ENCODE results near the gene SLC66A2. TPM values are rescaled to one million over a fixed set of nuclear protein-coding genes. Genes with fewer than 3 reads are reported as not detected.

SLC66A2 gene
- total RNA-seq, 6 experiments from 2014 or later, result 61.6 to 140 (median 95.8) TPM

- no peaks in the 10 kb centered on the region for H3K9me3 ChIP-seq
- 90% methylated on average over 2 of the region's 30 CpGs for WGBS (ENCODE audit: insufficient coverage, low coverage, low lambda C conversion rate, missing lambda C conversion rate)
- H3K27ac ChIP-seq, result peak overlapping the region; percentile 70 to 76 (median 75)
- no peak for TF ChIP-seq CTCF (IDR thresholded peaks at IDR 0.05)
- no peak for TF ChIP-seq POLR2A (IDR thresholded peaks at IDR 0.05)
- peaks cover 0 to 10% (median 3%) of the 10 kb centered on the region in 4 donors for H3K4me1 ChIP-seq
- H3K27me3 ChIP-seq, result no peaks in the 10 kb centered on the region
- H3K4me3 ChIP-seq, result peak overlapping the region; percentile 58 to 74 (median 61)
- H3K36me3 ChIP-seq, result peaks cover 0 to 14% (median 0%) of the 10 kb centered on the region in 4 donors
- peak in 1 of 3 donors; percentile 46 for DNase-seq
- intact Hi-C loops (cut with DNase I), result no loop called here
- ATAC-seq, result no peak
Observed at GRCh38 chr18:79963658-79964329, 12.3 kb upstream of the SLC66A2 start.

DNA sequence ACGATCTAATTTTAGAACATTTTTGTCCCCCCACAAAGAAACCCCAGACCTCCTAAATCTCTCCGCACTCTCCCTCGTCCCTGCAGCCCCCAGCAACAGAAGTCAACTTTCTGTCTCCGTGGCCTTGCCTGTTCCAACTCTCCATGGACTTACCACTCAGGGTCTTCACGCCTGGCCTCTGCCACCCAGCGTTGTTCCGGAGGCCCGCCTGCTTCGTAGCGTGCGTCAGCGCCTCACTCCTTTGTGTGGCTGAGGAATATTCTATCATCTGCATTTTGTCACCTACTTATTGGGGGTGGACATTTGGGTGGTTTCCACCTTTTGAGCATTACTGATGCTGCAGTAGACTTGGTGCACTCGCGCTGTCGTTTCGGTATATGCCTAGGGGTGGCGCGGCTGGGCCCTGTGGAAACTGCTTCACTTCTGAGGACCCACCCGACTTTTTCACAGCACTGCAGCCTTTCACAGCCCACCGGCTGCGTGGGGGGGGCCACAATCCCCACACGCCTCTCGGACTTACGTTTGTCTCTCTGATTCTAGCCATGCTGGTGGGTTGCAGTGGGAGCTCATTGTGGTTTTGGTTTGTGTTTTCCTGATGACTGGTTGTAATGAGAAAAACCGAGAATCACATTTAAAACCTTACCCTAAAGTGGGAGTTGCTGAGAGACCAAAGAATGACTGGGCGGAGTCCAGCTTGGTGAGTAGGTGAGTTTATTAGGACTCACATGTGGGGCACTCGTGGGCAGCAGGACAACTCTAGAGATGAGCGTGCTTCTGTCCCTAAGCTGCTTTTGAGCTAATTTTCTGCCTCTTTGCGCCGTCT lies 11.6 kb upstream of the SLC66A2 start:
- WGBS (ENCODE audit: insufficient coverage, low coverage, low lambda C conversion rate, missing lambda C conversion rate), result 84% methylated on average over 26 of the region's 30 CpGs
- H3K36me3 ChIP-seq, result peaks cover 0 to 9% (median 0%) of the 10 kb centered on the region in 4 donors
- ATAC-seq, result no peak
- no peaks in the 10 kb centered on the region for H3K9me3 ChIP-seq
- H3K27ac ChIP-seq, result no peak overlapping the region
- no peaks in the 10 kb centered on the region for H3K27me3 ChIP-seq
- no peak for DNase-seq
- peaks cover 0 to 10% (median 3%) of the 10 kb centered on the region in 4 donors for H3K4me1 ChIP-seq
- TF ChIP-seq CTCF (IDR thresholded peaks at IDR 0.05), result no peak
- TF ChIP-seq POLR2A (IDR thresholded peaks at IDR 0.05), result no peak
- intact Hi-C loops (cut with DNase I), result no loop called here
- H3K4me3 ChIP-seq, result no peak overlapping the region

DNA sequence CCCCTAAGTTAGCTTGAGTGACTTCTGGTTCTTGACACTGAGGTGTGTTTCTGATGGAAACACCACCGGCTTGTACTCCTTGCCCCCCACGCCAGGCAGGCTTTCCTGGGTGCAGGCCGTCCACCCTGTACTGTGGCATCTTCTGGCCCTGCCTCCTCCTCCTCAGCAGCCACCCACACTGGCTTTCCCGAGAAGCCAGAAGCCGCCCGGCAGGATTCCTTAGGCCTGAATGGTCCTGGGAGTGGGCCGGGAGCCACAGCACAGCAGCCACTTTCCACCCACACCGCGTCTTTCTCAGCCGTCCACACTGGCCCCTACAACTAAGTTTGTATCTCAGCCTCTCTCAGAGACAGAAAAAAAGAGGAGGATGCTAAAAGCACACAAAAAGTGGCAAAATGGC lies 10.9 kb upstream of the SLC66A2 start:
- H3K27me3 ChIP-seq, result no peaks in the 10 kb centered on the region
- peaks cover 0 to 10% (median 3%) of the 10 kb centered on the region in 4 donors for H3K4me1 ChIP-seq
- H3K36me3 ChIP-seq, result peaks cover 0 to 2% (median 0%) of the 10 kb centered on the region in 4 donors
- no peak for DNase-seq
- intact Hi-C loops (cut with DNase I), result no loop called here
- H3K9me3 ChIP-seq, result no peaks in the 10 kb centered on the region
- 93% methylated on average over 5 of the region's 10 CpGs for WGBS (ENCODE audit: insufficient coverage, low coverage, low lambda C conversion rate, missing lambda C conversion rate)
- no peak overlapping the region for H3K27ac ChIP-seq
- no peak for ATAC-seq
- H3K4me3 ChIP-seq, result no peak overlapping the region
- no peak for TF ChIP-seq CTCF (IDR thresholded peaks at IDR 0.05)
- no peak for TF ChIP-seq POLR2A (IDR thresholded peaks at IDR 0.05)

DNA sequence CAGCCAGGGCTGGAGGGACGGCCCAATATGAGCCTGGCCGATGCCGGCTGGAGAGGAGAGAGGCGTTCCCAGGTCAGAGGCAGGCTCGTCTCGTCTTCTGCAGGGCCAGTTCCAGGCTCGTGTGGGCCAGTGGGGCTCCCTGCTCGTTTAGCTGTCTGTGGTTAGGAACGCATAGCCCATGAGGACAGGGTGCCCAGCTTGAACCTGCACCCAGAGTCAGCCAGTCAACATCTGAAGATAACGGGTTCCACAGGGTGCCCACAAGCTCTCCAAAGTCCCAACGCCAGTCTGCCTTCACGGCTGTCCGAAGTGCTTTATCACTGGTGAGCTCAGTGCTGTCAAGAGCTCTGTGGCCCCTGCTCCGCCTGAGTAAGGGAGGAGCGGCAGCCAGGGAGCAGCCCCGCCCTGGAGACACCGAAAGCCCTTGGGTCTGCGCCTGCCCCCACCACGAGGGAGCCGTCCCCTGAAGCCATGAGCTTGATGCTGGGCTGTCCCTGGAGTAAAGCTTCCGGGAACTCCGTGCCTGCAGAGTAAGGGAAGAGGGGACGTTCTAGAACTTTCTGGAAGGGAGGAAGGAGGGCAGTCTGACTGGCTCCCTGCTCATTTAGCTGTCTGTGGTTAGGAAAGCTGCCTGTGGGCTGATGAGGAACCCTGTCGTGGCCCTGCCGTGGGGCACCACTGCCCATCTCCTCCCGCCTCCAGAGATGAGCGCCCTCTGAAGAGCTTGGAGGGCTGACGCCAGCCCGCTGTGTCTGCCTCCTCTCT lies 10.3 kb upstream of the SLC66A2 start:
- Histone ChIP-seq H3K4me3 (no peak overlapping the region), H3K9me3 (no peaks in the 10 kb centered on the region), H3K27ac (no peak overlapping the region), H3K4me1 (peaks cover 0 to 10% (median 3%) of the 10 kb centered on the region in 4 donors), H3K36me3 (no peaks in the 10 kb centered on the region), H3K27me3 (no peaks in the 10 kb centered on the region)
- WGBS (ENCODE audit: insufficient coverage, low coverage, low lambda C conversion rate, missing lambda C conversion rate), result 43% methylated on average over 4 of the region's 29 CpGs
- no peak for DNase-seq
- TF ChIP-seq POLR2A (IDR thresholded peaks at IDR 0.05) (no peak), CTCF (IDR thresholded peaks at IDR 0.05) (no peak)
- no peak for ATAC-seq
- intact Hi-C loops (cut with DNase I), result no loop called here
